DND-41 (cell line): ENCODE results near the gene PALMD.

Experiments used
- CTCF ChIP-seq: IDR thresholded peaks from 2 replicates; pipeline ENCODE4 v1.5.1; 2012; ENCODE audit warnings: borderline replicate concordance, low read length, moderate library complexity, mild to moderate bottlenecking; ENCODE audit not compliant: poor library complexity, severe bottlenecking; ENCODE audit errors: extremely low read depth
- EZH2 ChIP-seq: IDR thresholded peaks from 3 replicates; pipeline ENCODE4 v1.6.1; 2012; ENCODE audit warnings: borderline replicate concordance, low read depth, mild to moderate bottlenecking, moderate library complexity, low read length, inconsistent platforms; ENCODE audit not compliant: severe bottlenecking

GRCh38 chr1:99650773-99651437, 5.0 kb downstream of the PALMD start:
- TF ChIP-seq CTCF (no peak), EZH2 (no peak)
